Hindlimb muscle (tissue), 1 donor: ENCODE data around the gene SPIRE1. TPM values are rescaled to one million over a fixed set of nuclear protein-coding genes. Genes with fewer than 3 reads are reported as not detected.
"Not testable (repeated sequence)": the region's sequence is repeated elsewhere in the genome, so short reads cannot be mapped to it uniquely, and the experiment has no call there.

Experiments
- DNase-seq: peaks from one replicate; pipeline ENCODE4 v3.0.0-alpha.2; 2013
- polyA plus RNA-seq: library from polyadenylated mRNA; unstranded; fragments of 120-200 nt; gene quantifications from one replicate; pipeline ENCODE4 v1.2.1, GENCODE V29; 2013; ENCODE audit not compliant: insufficient read length

Gene SPIRE1
- polyA plus RNA-seq, 1 donor, result 15.1 TPM

GRCh38 chr18:12441475-12442034 lies 216.4 kb downstream of the SPIRE1 start:
- no peak for DNase-seq

DNA sequence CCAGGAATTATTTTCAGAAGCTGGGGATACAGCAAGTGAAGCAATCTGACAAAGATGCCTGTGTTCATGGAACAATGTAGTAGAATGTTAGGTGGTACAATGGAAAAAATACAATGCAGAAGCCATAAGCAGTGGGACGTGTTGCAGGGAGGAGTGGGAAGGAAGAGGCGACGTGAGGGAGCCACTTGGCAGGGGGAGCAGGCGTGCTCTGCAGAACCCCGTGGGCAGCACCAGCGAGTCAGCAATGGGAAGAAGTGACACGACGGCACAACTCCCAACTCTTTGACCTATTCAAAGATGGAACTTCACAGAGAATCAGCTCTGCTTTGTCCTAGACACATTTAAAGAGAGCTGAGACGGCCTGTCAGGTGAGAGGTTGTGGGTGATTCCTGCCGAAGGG lies 219.7 kb downstream of the SPIRE1 start:
- no peak for DNase-seq

DNA sequence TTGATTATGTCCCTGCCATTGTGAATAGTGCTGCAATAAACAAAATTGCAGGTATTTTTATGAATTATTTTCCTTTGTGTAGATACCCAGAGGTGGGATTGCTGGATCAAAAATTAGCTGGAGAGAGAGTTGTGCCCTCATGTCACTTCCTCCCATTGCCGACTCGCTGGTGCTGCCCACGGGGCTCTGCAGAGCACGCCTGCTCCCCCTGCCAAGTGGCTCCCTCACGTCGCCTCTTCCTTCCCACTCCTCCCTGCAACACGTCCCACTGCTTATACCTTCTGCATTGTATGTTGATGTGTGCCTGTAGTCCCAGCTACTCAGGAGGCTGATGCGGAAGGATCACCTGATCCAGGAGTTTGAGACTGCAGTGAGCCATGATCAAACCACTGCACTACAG lies 222.0 kb downstream of the SPIRE1 start:
- no peak for DNase-seq

DNA sequence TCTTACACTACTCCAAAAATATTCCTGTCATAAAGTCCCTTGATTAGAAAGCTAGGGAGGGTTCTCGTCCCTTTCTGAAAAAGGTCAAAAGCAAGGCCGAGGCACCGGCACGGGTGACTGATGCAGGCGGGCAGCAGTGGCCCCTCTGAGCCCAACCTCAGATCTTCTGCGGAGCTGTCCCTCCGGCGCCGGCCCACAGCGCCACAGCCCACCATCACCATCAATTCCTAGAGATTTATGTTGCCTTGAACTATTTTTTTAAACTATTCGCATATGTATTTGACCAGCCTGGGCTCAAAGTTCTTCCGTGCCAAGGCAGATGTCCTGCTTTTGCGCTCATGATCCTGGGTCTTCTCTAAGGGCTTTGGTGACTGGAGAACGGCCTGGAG lies 223.4 kb downstream of the SPIRE1 start:
- DNase-seq, result no peak

DNA sequence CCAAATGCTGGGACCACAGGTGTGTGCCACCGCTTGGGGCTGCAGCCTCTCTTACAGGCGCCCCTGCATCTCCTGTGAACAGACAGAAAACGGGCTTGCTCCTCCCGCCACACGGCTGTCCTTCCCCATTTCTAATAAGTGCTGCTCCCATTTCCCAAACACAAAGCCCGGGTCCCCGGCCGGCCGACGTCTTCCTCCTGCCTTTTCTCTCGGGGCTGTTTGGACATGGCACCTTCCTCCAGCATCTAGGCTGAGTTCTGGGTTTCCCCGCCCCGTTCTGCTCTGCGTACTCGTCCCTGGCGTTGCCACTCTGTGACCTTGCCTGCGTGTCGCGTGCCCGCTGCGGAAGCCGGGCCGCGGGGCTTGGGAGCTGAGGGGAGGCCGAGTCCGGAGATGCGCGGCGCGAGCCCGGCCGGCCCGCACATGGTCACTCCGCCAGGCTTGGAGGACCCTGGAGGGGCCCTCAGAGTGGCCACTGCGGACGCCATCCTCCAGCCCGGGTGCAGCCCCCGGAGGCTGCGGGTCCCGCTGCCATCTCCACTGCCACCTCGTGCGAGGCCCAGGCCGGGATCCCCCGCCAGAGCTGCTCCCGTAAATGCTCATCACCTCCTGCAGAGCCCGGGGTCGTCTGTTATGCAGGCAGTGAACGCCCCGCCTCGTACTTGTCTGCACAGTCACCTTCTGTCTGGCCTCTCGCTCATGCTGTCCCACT lies 223.9 kb downstream of the SPIRE1 start:
- no peak for DNase-seq

- DNase-seq, result no peak
These were observed 225.0 kb downstream of the SPIRE1 start for GRCh38 chr18:12432881-12433280.

GRCh38 chr18:12432196-12432595 lies 225.7 kb downstream of the SPIRE1 start:
- DNase-seq, result no peak

DNA sequence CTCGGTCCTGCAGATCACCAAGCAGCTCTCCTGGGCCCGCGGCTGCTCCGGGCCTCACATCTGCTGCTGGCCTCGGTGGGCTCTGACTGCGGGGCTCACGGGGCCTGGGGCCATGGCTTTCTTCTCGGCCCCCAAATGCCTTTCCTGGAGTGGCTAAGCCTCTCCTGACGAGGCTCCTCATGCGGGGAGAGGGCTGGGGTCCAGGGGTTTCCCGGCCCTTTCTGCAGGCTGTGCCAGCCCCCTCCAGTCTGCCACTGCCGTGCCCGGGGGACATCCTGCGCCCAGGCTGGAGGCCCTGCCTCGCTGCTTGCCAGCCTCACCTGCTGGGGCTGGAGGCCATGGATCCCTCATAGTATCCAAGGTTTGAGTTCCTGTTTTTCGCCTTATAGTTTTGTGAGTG lies 226.3 kb downstream of the SPIRE1 start:
- DNase-seq, result no peak

- no peak for DNase-seq
These were observed 227.5 kb downstream of the SPIRE1 start for GRCh38 chr18:12430137-12430990.

- no peak for DNase-seq
These were observed 228.4 kb downstream of the SPIRE1 start for GRCh38 chr18:12429556-12429955.

DNA sequence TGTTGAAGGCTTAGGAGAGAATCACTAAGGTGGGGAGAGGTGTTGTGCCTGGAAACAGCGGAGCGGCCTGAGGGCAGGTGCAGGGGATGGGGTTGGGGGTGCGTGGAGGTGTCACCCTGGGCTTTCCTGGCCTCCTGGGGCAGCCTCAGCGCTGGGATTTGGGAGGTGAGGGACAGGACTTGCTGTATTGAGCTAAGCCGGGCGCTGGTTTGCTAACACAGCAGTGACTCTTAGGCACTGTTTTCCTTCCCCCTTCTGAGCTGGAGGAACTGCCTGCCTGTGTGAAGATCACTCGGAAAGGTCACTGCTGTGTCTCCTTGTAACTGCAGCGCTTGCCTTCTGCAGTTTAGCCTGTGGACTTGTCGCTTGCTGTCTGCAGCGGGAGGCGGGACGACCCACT lies 229.0 kb downstream of the SPIRE1 start:
- no peak for DNase-seq

DNA sequence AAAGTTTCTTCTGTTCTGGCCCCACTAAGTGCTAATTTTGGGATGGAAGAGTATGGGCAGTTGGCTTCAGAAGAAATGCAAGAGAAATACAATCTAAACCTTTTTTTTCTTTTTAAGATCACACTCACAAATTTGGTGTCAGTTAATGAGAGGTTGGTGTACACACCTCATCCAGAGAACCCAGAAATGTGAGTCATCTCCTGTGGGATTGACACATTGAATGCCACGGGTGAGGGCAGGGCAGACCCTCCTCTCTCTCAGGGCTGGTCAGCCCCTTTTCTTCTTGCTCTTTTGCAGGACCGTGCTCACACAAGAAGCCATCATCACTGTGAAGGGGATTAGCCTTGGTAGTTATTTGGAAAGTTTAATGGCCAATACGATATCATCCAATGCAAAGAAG lies 231.0 kb downstream of the SPIRE1 start:
- no peak for DNase-seq

- no peak for DNase-seq
These were observed 233.7 kb downstream of the SPIRE1 start for GRCh38 chr18:12424252-12424651.

GRCh38 chr18:12423820-12424219 lies 234.1 kb downstream of the SPIRE1 start:
- DNase-seq, result no peak

- DNase-seq, result no peak
These were observed 234.5 kb downstream of the SPIRE1 start for GRCh38 chr18:12423393-12423792.

DNA sequence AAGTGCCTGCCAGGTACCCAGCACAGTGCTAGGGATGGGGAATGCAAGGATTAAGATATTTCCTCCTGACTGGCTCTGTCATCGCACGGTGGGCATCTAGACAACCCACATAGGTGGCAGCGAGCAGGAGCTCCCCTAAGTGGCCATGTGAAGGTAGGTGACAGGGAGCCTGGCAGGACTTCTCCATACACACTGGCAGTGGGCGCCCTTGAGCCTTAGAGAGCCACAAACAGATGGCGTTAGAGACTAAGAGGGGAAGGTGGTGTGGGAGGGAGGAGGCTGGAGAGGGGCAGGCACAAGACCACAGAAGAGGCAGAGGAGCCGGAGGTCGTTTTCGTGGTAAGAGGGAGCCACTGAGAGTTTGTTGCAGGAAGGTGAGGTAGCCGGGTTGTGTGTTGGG lies 235.0 kb downstream of the SPIRE1 start:
- no peak for DNase-seq

GRCh38 chr18:12421732-12422131 lies 236.2 kb downstream of the SPIRE1 start:
- no peak for DNase-seq

DNA sequence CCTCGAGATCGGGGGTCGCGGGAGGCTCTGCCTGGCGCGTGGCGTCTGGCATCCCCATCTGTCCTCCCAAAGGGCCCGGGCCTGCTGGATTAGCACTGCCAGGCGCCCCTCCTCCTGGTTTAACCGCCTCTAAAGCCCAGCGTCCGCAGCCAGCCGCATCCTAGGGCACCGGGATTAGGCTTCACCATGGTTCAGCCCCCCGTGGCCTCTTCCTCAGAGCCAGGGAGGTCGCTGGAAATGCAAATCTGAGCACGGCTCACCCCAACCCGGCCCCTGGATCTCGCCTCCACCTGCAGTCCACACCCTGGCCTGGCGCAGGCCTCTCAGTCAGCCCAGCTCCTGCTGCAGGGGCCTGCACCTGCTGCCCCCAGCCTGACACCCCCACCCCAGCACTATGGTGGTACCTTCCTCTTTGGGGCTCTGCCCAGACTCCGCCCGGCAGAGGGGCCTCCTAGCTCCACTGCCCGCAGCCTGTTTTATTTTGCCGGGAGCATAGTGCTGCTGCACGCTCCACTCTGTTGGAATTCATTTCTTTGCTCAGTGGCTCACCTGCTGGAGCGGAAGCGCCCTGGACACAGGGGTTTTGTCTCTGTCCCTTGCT lies 237.0 kb downstream of the SPIRE1 start:
- DNase-seq, result peak; percentile 49

DNA sequence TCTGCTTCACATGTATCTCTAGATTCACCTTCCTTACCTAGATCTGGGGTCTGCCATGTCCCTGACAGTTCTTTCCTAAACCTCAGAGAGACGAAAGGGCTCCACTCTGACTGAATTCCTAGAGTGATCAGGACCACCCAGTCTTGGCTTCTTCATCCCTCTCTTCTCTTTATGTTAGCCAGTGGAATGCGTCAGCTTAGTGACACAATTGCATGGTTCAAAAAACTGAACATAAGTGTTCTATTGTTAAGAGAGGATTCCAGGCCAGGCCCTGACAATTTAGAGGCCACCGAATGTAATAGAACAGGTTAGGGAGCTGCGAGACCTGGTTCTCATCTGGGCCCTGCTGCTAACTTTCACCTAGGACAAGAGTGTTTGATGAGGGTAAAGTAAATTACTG lies 240.2 kb downstream of the SPIRE1 start:
- no peak for DNase-seq

- DNase-seq, result no peak
These were observed 241.7 kb downstream of the SPIRE1 start for GRCh38 chr18:12416098-12416729.

DNA sequence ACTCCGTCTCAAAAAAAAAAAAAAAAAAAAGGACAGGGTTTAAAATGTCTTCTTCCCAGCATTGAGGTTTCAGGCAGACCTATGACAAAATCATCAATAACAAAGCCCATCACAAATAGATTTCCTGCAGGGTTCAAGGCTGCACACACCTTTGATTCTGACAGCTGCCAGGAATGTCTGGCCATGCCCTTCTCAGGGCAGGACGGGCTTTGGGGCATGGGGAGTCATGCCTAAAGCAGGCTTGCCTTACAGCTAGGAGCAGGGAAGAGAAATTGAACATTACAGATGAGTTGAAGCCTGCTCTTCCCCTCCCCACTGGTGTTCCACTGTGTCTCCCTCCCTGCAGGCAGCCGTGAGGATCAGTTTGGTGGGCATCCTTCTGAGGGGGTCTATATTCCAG lies 246.5 kb downstream of the SPIRE1 start:
- no peak for DNase-seq

- DNase-seq, result not testable (repeated sequence)
These were observed 247.2 kb downstream of the SPIRE1 start for GRCh38 chr18:12410747-12411146.

- no peak for DNase-seq
These were observed 247.8 kb downstream of the SPIRE1 start for GRCh38 chr18:12410081-12410481.
